Muscle layer of duodenum (tissue), 2 donors: ENCODE results near the gene BFAR.

Experiments used
- H3K27ac ChIP-seq: one replicate; pipeline ENCODE4 v1.7.0; 2013; ENCODE audit warnings: mild to moderate bottlenecking, low read length
- H3K27me3 ChIP-seq: one replicate; pipeline ENCODE4 v1.7.0; 2013; ENCODE audit warnings: low read depth, mild to moderate bottlenecking, control low read depth, low read length
- H3K36me3 ChIP-seq, 2 donors: one replicate each; pipeline ENCODE4 v1.7.0; 2013; ENCODE audit warnings: low read length in 2 of 2, control low read depth in 1 of 2, mild to moderate bottlenecking in 1 of 2; ENCODE audit not compliant: insufficient read depth in 2 of 2, control insufficient read depth in 1 of 2
- H3K4me1 ChIP-seq, 2 donors: one replicate each; pipeline ENCODE4 v1.7.0; 2013; ENCODE audit warnings: low read length in 2 of 2, mild to moderate bottlenecking in 2 of 2, control low read depth in 1 of 2, moderate library complexity in 1 of 2; ENCODE audit not compliant: insufficient read depth in 2 of 2, control insufficient read depth in 1 of 2
- H3K4me3 ChIP-seq, 2 donors: one replicate each; pipeline ENCODE4 v1.7.0; 2013; ENCODE audit warnings: low read length in 2 of 2, low read depth in 1 of 2, mild to moderate bottlenecking in 1 of 2
- H3K9me3 ChIP-seq, 2 donors: one replicate each; pipeline ENCODE4 v1.7.0; 2013; ENCODE audit warnings: low read length in 2 of 2, control low read depth in 1 of 2, mild to moderate bottlenecking in 1 of 2; ENCODE audit not compliant: control insufficient read depth in 1 of 2
- donor health status: healthy.

The BFAR gene, protein sequence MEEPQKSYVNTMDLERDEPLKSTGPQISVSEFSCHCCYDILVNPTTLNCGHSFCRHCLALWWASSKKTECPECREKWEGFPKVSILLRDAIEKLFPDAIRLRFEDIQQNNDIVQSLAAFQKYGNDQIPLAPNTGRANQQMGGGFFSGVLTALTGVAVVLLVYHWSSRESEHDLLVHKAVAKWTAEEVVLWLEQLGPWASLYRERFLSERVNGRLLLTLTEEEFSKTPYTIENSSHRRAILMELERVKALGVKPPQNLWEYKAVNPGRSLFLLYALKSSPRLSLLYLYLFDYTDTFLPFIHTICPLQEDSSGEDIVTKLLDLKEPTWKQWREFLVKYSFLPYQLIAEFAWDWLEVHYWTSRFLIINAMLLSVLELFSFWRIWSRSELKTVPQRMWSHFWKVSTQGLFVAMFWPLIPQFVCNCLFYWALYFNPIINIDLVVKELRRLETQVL

GRCh38 chr16:14632693-14633569 lies at the start of gene BFAR:
BFAR (plus strand) TSS chr16:14632951; CDS start chr16:14644347, 11,396 bp downstream.
- Histone ChIP-seq H3K27ac (peak within 1 kb of the TSS; percentile 94), H3K27me3 (no peaks in the 10 kb centered on the region), H3K36me3 (peaks cover 0 to 4% of the 10 kb centered on the region in 2 donors), H3K4me1 (peaks cover 12 to 37% of the 10 kb centered on the region in 2 donors), H3K9me3 (no peaks in the 10 kb centered on the region), H3K4me3 (peak within 1 kb of the TSS; percentile 87 to 99)

DNA sequence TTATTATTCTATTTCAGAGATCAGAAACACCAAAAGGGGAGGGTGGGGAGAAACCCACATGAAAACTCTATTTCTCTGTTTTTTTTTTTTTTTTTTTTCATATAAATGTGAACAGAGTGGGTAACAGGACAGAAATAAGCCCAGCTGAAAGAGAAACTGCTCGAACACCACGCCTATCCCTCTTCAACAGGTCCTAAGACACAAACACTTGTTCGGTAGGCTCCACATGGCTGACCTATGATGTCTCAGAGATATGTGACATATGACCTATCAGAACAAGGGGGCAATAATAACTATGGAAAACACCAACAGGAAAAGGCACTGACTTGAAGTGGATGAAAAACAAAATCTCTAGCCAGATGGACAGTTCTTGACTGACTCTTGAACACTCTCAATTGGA lies 47.5 kb upstream of the BFAR start:
- H3K4me1 ChIP-seq: no peaks in the 10 kb centered on the region
- no peaks in the 10 kb centered on the region for H3K9me3 ChIP-seq
- no peak overlapping the region for H3K4me3 ChIP-seq
- peaks cover 56 to 75% of the 10 kb centered on the region in 2 donors for H3K36me3 ChIP-seq
- H3K27me3 ChIP-seq: no peaks in the 10 kb centered on the region
- no peak overlapping the region for H3K27ac ChIP-seq

DNA sequence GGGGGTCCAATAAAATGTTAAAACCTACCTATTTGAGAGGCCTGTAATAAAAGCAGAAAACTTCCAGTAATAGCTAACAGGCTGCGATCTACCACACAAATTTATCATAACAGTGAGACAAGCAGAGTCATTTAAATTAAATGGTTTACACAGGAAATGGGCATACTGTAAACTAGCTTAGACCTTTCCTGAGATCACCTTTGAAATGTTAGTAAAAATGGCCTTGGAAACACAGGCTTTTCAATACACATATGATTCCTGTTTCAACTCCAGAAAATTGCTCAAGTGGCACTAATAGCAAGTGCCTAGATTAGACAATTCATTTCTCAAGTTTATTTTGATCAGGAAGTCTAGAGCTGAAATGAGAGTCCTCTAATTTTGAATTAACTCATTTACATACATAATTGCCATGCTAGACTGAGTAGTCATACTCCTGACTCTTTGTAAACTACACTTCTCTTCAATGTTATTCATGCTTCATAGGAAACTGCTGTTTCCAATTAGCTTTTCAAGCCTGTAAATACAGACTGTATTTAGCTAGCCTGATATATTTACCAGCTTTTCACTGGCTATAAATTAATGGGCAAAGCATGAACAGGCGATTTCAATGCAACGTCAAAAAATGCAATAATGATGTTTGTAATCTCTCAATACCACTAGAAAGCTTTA lies 46.0 kb upstream of the BFAR start:
- Histone ChIP-seq H3K36me3 (peaks cover 46 to 73% of the 10 kb centered on the region in 2 donors), H3K4me3 (no peak overlapping the region), H3K9me3 (no peaks in the 10 kb centered on the region), H3K27me3 (no peaks in the 10 kb centered on the region), H3K27ac (no peak overlapping the region), H3K4me1 (no peaks in the 10 kb centered on the region)

- Histone ChIP-seq H3K36me3 (peaks cover 31 to 58% of the 10 kb centered on the region in 2 donors), H3K27ac (no peak overlapping the region), H3K9me3 (no peaks in the 10 kb centered on the region), H3K4me3 (no peak overlapping the region), H3K4me1 (no peaks in the 10 kb centered on the region), H3K27me3 (no peaks in the 10 kb centered on the region)
These were observed 32.6 kb upstream of the BFAR start for GRCh38 chr16:14600164-14600563.

- H3K4me3 ChIP-seq: no peak overlapping the region
- H3K36me3 ChIP-seq: peaks cover 38 to 71% of the 10 kb centered on the region in 2 donors
These were observed 30.2 kb upstream of the BFAR start for GRCh38 chr16:14602443-14602963.

DNA sequence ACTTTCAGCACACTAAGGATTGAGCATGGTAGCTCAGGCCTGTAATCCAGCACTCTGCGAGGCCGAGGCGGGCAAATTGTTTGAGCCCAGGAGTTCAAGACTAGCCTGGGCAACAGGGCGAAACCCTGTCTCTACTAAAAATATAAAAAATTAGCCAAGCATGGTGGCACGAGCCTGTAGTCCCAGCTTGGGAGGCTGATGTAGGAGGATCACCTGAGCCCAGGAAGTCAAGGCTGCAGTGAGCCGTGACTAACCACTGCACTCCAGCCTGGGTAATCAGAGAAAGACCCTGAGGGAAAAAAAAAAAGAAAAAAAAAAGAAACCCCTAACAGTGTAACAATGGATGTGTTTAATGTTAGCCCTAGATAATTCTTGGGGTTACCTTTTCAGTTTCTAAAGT lies 26.6 kb upstream of the BFAR start:
- H3K27ac ChIP-seq: no peak overlapping the region
- H3K9me3 ChIP-seq: no peaks in the 10 kb centered on the region
- H3K4me3 ChIP-seq: no peak overlapping the region
- H3K27me3 ChIP-seq: no peaks in the 10 kb centered on the region
- no peaks in the 10 kb centered on the region for H3K4me1 ChIP-seq
- H3K36me3 ChIP-seq: peaks cover 60 to 78% of the 10 kb centered on the region in 2 donors

More at GRCh38 chr16:14602443-14602963, 30.2 kb upstream of the BFAR start:
- no peaks in the 10 kb centered on the region for H3K9me3 ChIP-seq
- H3K27me3 ChIP-seq: no peaks in the 10 kb centered on the region
- no peaks in the 10 kb centered on the region for H3K4me1 ChIP-seq
- no peak overlapping the region for H3K27ac ChIP-seq

DNA sequence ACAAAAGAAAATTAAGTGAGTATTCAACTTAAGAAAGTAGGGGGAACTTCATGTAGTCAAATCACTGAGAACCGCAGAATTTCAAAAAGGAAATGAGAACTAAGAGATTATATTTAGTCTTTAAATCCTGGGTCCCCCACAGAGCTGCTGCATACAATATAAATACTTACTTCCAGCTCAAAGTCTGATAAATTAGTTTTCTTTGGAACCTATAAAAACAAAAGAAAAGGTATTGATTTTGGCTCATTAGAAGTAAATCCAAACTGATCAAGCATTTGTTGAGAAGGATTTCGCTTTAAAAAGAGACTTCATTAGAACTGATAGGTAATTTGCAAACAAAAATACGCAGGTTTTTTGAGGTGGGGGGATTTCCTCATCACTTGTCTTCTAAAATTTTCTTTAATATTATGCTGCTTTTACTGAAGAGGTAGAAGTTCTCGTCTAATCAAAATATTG lies 24.6 kb upstream of the BFAR start:
- no peak overlapping the region for H3K27ac ChIP-seq
- no peak overlapping the region for H3K4me3 ChIP-seq
- H3K27me3 ChIP-seq: no peaks in the 10 kb centered on the region
- H3K4me1 ChIP-seq: no peaks in the 10 kb centered on the region
- H3K9me3 ChIP-seq: no peaks in the 10 kb centered on the region
- H3K36me3 ChIP-seq: peaks cover 53 to 68% of the 10 kb centered on the region in 2 donors

GRCh38 chr16:14608604-14609003 lies 24.1 kb upstream of the BFAR start:
- no peak overlapping the region for H3K4me3 ChIP-seq
- peaks cover 49 to 67% of the 10 kb centered on the region in 2 donors for H3K36me3 ChIP-seq
- H3K27ac ChIP-seq: no peak overlapping the region
- no peaks in the 10 kb centered on the region for H3K4me1 ChIP-seq
- H3K9me3 ChIP-seq: no peaks in the 10 kb centered on the region
- no peaks in the 10 kb centered on the region for H3K27me3 ChIP-seq

DNA sequence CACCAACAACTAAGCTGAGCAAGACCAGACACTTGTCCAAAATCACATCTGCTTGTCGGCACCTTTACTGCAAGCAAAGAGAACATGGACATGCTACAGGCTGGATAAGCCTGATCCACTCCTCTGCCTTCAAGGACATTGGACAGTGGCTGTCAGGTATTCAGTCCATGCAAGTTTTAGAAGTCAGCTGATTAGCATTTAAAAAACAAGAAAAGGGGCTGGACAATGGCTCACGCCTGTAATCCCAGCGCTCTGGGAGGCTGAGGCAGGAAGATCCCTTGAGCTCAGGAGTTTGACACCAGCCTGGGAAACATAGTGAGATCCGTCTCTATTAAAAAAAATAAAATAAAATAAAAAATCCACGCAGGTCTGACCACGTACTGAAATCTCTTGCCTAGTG lies 23.0 kb upstream of the BFAR start:
- no peaks in the 10 kb centered on the region for H3K27me3 ChIP-seq
- H3K4me3 ChIP-seq: no peak overlapping the region
- H3K4me1 ChIP-seq: no peaks in the 10 kb centered on the region
- peaks cover 48 to 69% of the 10 kb centered on the region in 2 donors for H3K36me3 ChIP-seq
- H3K27ac ChIP-seq: no peak overlapping the region
- H3K9me3 ChIP-seq: no peaks in the 10 kb centered on the region

DNA sequence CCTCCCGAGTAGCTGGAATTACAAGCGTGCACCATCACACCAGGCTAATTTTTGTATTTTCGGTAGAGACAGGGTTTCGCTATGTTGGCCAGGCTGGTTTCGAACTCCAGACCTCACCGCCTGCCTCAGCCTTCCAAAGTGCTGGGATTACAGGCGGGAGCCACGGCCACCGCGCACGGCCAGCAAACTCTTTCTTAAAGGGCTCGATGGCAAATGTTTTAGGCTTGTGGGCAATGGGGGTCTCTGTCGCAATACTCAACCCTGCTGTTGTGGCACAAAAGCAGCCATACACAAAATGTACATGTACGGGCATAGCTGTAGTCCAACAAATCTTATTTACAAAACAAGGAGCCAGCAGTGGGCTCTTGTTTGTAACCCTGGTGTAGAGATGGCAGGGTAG lies 21.1 kb upstream of the BFAR start:
- no peaks in the 10 kb centered on the region for H3K27me3 ChIP-seq
- H3K9me3 ChIP-seq: no peaks in the 10 kb centered on the region
- peaks cover 50 to 76% of the 10 kb centered on the region in 2 donors for H3K36me3 ChIP-seq
- H3K27ac ChIP-seq: no peak overlapping the region
- H3K4me3 ChIP-seq: no peak overlapping the region
- H3K4me1 ChIP-seq: no peaks in the 10 kb centered on the region
